ENCODE measurements around the gene TBC1D1. TPM values are rescaled to one million over a fixed set of nuclear protein-coding genes. Genes with fewer than 3 reads are reported as not detected.

Gene TBC1D1
- total and polyA plus RNA-seq, 5 donors from 2014 or later: 12.3 to 48.2 (median 19.4) TPM

DNA sequence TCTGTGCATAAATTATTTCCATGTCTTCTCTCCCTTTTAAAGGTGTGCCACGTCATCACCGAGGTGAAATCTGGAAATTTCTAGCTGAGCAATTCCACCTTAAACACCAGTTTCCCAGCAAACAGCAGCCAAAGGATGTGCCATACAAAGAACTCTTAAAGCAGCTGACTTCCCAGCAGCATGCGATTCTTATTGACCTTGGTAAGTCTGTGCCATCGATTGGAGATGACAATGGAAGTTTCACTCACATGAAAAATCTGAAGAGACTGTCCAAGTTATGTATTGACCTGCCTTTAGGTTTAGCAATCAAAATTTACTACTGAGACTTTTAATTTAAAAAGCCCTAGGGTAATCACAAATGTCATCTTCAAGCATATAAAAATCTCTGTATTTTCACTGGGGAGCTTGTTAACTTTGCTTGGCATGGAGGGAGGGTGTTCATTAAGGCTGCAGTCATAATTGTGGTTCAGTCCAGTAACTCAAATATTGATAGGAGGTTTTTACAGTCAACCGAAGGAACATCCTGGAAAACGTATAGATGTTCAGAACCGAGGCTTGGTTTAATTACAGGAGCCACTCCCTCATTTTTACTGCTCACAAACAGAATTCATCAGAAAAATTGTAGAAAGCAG lies 212.2 kb downstream of the TBC1D1 start:
- Mint-ChIP-seq H3K4me1 (peaks cover 0 to 7% (median 5%) of the 10 kb centered on the region in 4 donors), H3K36me3 (peaks cover 58% of the 10 kb centered on the region), H3K9me3 (no peaks in the 10 kb centered on the region), H3K27me3 (no peaks in the 10 kb centered on the region), H3K27ac (peak overlapping the region in 1 of 3 donors; percentile 79), H3K4me3 (no peak overlapping the region)
- H3K4me1 ChIP-seq (ENCODE audit: control insufficient read depth, insufficient read depth, low read length, poor library complexity, severe bottlenecking): no peaks in the 10 kb centered on the region
- no peak overlapping the region for H3K4me3 ChIP-seq (ENCODE audit: low read depth, low read length)
- peaks cover 29% of the 10 kb centered on the region for H3K36me3 ChIP-seq (ENCODE audit: control insufficient read depth, insufficient read depth, low read length)
- no peak for DNase-seq
- no peak for ATAC-seq (ENCODE audit: low read depth in 2 of 2)
- H3K9me3 ChIP-seq (ENCODE audit: control insufficient read depth in 2 of 2, low read length in 2 of 2): no peaks in the 10 kb centered on the region
- no peaks in the 10 kb centered on the region for H3K27me3 ChIP-seq (ENCODE audit: control insufficient read depth, insufficient read depth, low read length)
- no peak overlapping the region for H3K27ac ChIP-seq (ENCODE audit: insufficient read depth, low read length, poor library complexity, severe bottlenecking)

DNA sequence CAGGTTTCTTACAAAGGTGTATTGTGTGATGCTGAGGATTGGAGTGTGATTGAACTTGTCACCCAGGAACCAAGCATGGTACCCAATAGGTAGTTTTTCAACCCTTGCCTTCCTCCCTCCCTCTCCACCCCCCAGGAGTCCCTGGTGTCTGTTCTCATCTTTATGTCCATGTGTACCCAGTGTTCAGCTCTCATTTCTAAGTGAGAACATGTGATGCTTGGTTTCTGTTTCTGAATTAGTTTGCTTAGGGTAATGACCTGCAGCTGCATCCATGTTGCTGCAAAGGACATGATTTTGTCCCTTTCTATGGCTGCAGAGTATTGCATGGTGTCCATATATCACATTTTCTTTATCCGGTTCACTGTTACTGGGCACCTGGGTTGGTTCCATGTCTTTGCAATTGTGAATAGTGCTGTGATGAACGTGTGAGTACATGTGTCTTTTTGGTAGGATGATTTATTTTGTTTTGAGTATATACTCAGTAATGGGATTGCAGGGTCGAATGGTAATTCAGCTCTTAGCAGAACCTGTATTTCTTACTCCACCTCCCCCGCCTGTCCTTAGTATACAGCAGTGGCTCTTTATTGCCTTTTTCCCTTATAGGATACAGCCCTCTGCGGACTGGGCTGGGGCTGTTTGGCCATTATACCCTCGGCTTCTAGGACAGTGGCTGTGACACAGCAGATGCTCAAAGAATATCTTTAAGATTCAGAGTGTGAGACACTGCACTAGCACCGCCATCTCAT lies 214.8 kb downstream of the TBC1D1 start:
- Mint-ChIP-seq H3K27me3 (no peaks in the 10 kb centered on the region), H3K36me3 (peaks cover 70% of the 10 kb centered on the region), H3K9me3 (no peaks in the 10 kb centered on the region), H3K27ac (peak overlapping the region in 1 of 3 donors; percentile 11), H3K4me3 (no peak overlapping the region), H3K4me1 (peaks cover 0 to 6% (median 3%) of the 10 kb centered on the region in 4 donors)
- Histone ChIP-seq H3K27ac (ENCODE audit: insufficient read depth, low read length, poor library complexity, severe bottlenecking) (no peak overlapping the region), H3K4me3 (ENCODE audit: low read depth, low read length) (no peak overlapping the region), H3K36me3 (ENCODE audit: control insufficient read depth, insufficient read depth, low read length) (peaks cover 28% of the 10 kb centered on the region), H3K9me3 (ENCODE audit: control insufficient read depth in 2 of 2, low read length in 2 of 2) (no peaks in the 10 kb centered on the region), H3K4me1 (ENCODE audit: control insufficient read depth, insufficient read depth, low read length, poor library complexity, severe bottlenecking) (no peaks in the 10 kb centered on the region), H3K27me3 (ENCODE audit: control insufficient read depth, insufficient read depth, low read length) (no peaks in the 10 kb centered on the region)
- ATAC-seq (ENCODE audit: low read depth in 2 of 2) (no peak), DNase-seq (peak in 1 of 3 donors; percentile 17)

DNA sequence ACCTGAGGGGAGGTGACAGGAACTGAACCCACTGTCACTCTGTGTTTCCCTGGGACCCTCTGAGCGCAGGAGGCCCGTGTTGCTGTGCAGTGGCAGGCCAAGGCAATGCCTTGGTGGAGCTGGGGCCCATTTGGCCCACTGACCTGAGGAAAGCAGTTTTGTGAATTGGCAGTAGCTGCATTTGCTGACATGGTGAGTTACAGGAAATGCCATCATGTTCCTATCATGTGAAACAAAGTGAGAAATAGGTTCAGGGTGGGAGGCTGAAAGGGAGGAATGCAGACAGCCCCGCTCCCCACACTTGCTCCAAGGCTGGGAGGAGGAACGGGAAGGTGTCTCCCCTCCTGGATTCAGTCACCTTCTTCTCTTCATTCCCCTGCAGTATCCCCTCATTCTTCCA lies 215.4 kb downstream of the TBC1D1 start:
- H3K4me3 Mint-ChIP-seq: no peak overlapping the region
- no peak overlapping the region for H3K27ac ChIP-seq (ENCODE audit: insufficient read depth, low read length, poor library complexity, severe bottlenecking)
- H3K4me1 ChIP-seq (ENCODE audit: control insufficient read depth, insufficient read depth, low read length, poor library complexity, severe bottlenecking): no peaks in the 10 kb centered on the region
- H3K36me3 Mint-ChIP-seq: peaks cover 73% of the 10 kb centered on the region
- H3K4me1 Mint-ChIP-seq: peaks cover 0 to 6% (median 3%) of the 10 kb centered on the region in 4 donors
- H3K36me3 ChIP-seq (ENCODE audit: control insufficient read depth, insufficient read depth, low read length): peaks cover 29% of the 10 kb centered on the region
- H3K27me3 Mint-ChIP-seq: no peaks in the 10 kb centered on the region
- no peaks in the 10 kb centered on the region for H3K27me3 ChIP-seq (ENCODE audit: control insufficient read depth, insufficient read depth, low read length)
- H3K27ac Mint-ChIP-seq: no peak overlapping the region
- DNase-seq: no peak
- H3K9me3 ChIP-seq (ENCODE audit: control insufficient read depth in 2 of 2, low read length in 2 of 2): no peaks in the 10 kb centered on the region
- no peak for ATAC-seq (ENCODE audit: low read depth in 2 of 2)
- H3K4me3 ChIP-seq (ENCODE audit: low read depth, low read length): no peak overlapping the region
- H3K9me3 Mint-ChIP-seq: no peaks in the 10 kb centered on the region

DNA sequence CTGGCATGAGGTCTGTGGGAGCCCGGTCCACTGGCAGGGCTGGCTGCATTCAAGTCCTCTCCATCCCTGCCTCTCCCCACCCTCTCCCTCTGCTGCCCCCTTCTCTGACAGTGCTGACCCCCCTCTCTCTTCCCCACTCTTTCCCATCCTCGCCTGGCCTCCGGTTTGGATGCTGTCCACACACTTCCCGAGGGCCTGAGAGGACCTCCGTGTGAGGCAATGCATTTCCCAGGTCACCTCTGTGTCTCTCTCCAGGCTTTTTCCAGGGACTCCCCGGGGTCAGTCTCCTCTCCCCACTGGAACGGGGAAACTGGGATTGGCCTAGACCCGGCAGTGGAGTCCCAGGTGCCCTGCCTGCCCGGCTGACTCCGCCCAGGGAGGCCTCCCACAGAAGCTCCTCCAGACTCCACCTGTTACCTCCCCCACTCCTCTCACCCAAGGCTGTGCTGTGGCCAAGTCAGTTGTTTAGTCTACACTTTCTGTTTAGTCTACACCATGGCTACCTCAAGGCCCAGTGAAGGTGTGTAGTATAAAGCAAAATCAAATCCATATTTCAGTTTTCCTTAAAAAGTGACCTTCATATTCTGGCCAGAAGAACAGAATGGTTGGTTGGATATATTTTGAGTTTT lies 216.1 kb downstream of the TBC1D1 start:
- DNase-seq: no peak
- peaks cover 0 to 6% (median 2%) of the 10 kb centered on the region in 4 donors for H3K4me1 Mint-ChIP-seq
- no peaks in the 10 kb centered on the region for H3K9me3 ChIP-seq (ENCODE audit: control insufficient read depth in 2 of 2, low read length in 2 of 2)
- no peak overlapping the region for H3K4me3 Mint-ChIP-seq
- no peak for ATAC-seq (ENCODE audit: low read depth in 2 of 2)
- no peaks in the 10 kb centered on the region for H3K4me1 ChIP-seq (ENCODE audit: control insufficient read depth, insufficient read depth, low read length, poor library complexity, severe bottlenecking)
- H3K27me3 Mint-ChIP-seq: no peaks in the 10 kb centered on the region
- no peaks in the 10 kb centered on the region for H3K27me3 ChIP-seq (ENCODE audit: control insufficient read depth, insufficient read depth, low read length)
- peaks cover 29% of the 10 kb centered on the region for H3K36me3 ChIP-seq (ENCODE audit: control insufficient read depth, insufficient read depth, low read length)
- H3K4me3 ChIP-seq (ENCODE audit: low read depth, low read length): no peak overlapping the region
- H3K27ac Mint-ChIP-seq: no peak overlapping the region
- H3K27ac ChIP-seq (ENCODE audit: insufficient read depth, low read length, poor library complexity, severe bottlenecking): no peak overlapping the region
- peaks cover 66% of the 10 kb centered on the region for H3K36me3 Mint-ChIP-seq
- no peaks in the 10 kb centered on the region for H3K9me3 Mint-ChIP-seq

DNA sequence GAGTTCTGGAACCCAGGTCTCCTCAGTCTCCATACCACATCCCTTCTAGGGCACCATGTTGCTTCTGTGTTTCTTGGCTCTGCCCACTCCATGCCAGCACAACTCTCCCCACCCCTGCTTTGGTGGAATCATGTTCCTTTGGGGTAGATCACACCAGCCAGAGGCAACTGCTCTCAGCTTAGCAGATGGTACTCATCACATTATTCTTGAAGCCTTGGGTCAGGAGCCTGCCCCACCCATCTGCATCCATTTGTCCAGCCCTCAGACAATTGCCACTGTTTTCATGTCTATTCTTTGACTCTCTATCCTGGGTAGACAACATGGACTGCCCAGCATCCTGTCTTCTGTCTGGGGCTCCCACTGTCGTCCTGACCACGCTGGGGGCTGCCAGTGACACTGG lies 216.9 kb downstream of the TBC1D1 start:
- no peak overlapping the region for H3K4me3 Mint-ChIP-seq
- peaks cover 0 to 6% (median 3%) of the 10 kb centered on the region in 4 donors for H3K4me1 Mint-ChIP-seq
- H3K27ac Mint-ChIP-seq: peak overlapping the region in 2 of 3 donors; percentile 28 to 68
- H3K27me3 ChIP-seq (ENCODE audit: control insufficient read depth, insufficient read depth, low read length): no peaks in the 10 kb centered on the region
- no peaks in the 10 kb centered on the region for H3K9me3 ChIP-seq (ENCODE audit: control insufficient read depth in 2 of 2, low read length in 2 of 2)
- peaks cover 27% of the 10 kb centered on the region for H3K36me3 ChIP-seq (ENCODE audit: control insufficient read depth, insufficient read depth, low read length)
- ATAC-seq (ENCODE audit: low read depth in 2 of 2) (no peak), DNase-seq (no peak)
- H3K27me3 Mint-ChIP-seq: no peaks in the 10 kb centered on the region
- no peaks in the 10 kb centered on the region for H3K4me1 ChIP-seq (ENCODE audit: control insufficient read depth, insufficient read depth, low read length, poor library complexity, severe bottlenecking)
- H3K4me3 ChIP-seq (ENCODE audit: low read depth, low read length): no peak overlapping the region
- H3K36me3 Mint-ChIP-seq: peaks cover 61% of the 10 kb centered on the region
- no peaks in the 10 kb centered on the region for H3K9me3 Mint-ChIP-seq
- no peak overlapping the region for H3K27ac ChIP-seq (ENCODE audit: insufficient read depth, low read length, poor library complexity, severe bottlenecking)

DNA sequence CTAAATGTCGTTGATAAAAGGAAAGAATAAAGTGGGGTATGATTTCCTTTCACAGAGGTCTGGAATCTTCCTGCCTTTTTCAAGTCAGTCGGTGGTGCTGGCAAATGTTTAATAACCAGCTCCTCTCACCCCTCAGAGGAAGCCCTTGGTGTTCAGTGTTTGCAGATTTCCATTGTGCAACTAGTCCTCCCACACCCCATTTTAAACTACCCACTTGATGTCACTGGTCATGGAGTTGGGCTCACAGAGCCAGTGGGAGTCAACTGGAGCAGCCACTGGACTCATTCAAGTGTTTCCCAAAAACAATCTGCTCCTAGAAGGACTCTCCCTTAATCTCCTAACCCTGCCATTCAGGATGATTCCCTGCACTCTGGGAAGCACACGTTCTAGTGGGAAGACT lies 218.5 kb downstream of the TBC1D1 start:
- Histone ChIP-seq H3K4me1 (ENCODE audit: control insufficient read depth, insufficient read depth, low read length, poor library complexity, severe bottlenecking) (no peaks in the 10 kb centered on the region), H3K27ac (ENCODE audit: insufficient read depth, low read length, poor library complexity, severe bottlenecking) (no peak overlapping the region), H3K27me3 (ENCODE audit: control insufficient read depth, insufficient read depth, low read length) (no peaks in the 10 kb centered on the region), H3K9me3 (ENCODE audit: control insufficient read depth in 2 of 2, low read length in 2 of 2) (no peaks in the 10 kb centered on the region), H3K4me3 (ENCODE audit: low read depth, low read length) (no peak overlapping the region), H3K36me3 (ENCODE audit: control insufficient read depth, insufficient read depth, low read length) (peaks cover 20% of the 10 kb centered on the region)
- ATAC-seq (ENCODE audit: low read depth in 2 of 2) (no peak), DNase-seq (no peak)
- Mint-ChIP-seq H3K27ac (peak overlapping the region in 2 of 3 donors; percentile 37 to 68), H3K36me3 (peaks cover 55% of the 10 kb centered on the region), H3K9me3 (no peaks in the 10 kb centered on the region), H3K4me3 (no peak overlapping the region), H3K4me1 (peaks cover 0 to 6% (median 3%) of the 10 kb centered on the region in 4 donors), H3K27me3 (no peaks in the 10 kb centered on the region)

DNA sequence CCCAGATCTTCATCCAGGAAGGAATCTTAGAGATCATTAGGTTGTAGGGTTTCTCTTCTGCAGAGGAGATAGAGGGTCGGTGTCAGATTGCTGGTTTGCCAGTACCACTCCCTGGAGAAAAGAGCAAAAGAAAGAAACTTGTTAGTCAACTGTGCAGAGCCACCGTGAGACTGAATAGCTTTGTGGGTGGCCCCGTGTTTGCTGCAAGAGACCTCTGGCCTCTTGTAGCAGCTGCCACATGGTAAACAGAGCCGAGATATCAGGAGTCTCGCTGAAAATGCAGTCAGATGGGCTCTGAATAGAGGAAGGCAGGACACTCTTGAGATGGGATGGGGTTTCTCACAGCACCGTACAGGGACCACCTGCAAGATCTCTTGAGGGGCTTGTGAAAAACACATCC lies 219.0 kb downstream of the TBC1D1 start:
- Mint-ChIP-seq H3K4me3 (peak overlapping the region in 1 of 4 donors; percentile 23), H3K9me3 (no peaks in the 10 kb centered on the region), H3K4me1 (peaks cover 0 to 6% (median 3%) of the 10 kb centered on the region in 4 donors), H3K36me3 (peaks cover 54% of the 10 kb centered on the region), H3K27me3 (no peaks in the 10 kb centered on the region), H3K27ac (peak overlapping the region in 1 of 3 donors; percentile 68)
- Histone ChIP-seq H3K9me3 (ENCODE audit: control insufficient read depth in 2 of 2, low read length in 2 of 2) (no peaks in the 10 kb centered on the region), H3K36me3 (ENCODE audit: control insufficient read depth, insufficient read depth, low read length) (peaks cover 22% of the 10 kb centered on the region), H3K27ac (ENCODE audit: insufficient read depth, low read length, poor library complexity, severe bottlenecking) (no peak overlapping the region), H3K4me3 (ENCODE audit: low read depth, low read length) (no peak overlapping the region), H3K27me3 (ENCODE audit: control insufficient read depth, insufficient read depth, low read length) (no peaks in the 10 kb centered on the region), H3K4me1 (ENCODE audit: control insufficient read depth, insufficient read depth, low read length, poor library complexity, severe bottlenecking) (no peaks in the 10 kb centered on the region)
- ATAC-seq (ENCODE audit: low read depth in 2 of 2) (no peak), DNase-seq (no peak)
